Measurements from ENCODE around the gene INTS2.
"Not testable (repeated sequence)": the region's sequence is repeated elsewhere in the genome, so short reads cannot be mapped to it uniquely, and the experiment has no call there.

INTS2 gene

GRCh38 chr17:61894310-61894709 is 33.5 kb downstream of the INTS2 start:
- not testable (repeated sequence) for DNase-seq (ENCODE audit: low read depth in 1 of 2, low spot score in 1 of 2)

- not testable (repeated sequence) for DNase-seq (ENCODE audit: low read depth in 1 of 2, low spot score in 1 of 2)
These were observed 40.0 kb downstream of the INTS2 start for GRCh38 chr17:61887733-61888132.

GRCh38 chr17:61885865-61886264 is 41.9 kb downstream of the INTS2 start:
- DNase-seq (ENCODE audit: low read depth in 1 of 2, low spot score in 1 of 2): not testable (repeated sequence)

- no peak for DNase-seq (ENCODE audit: low read depth in 1 of 2, low spot score in 1 of 2)
These were observed 42.9 kb downstream of the INTS2 start for GRCh38 chr17:61884864-61885263.

- DNase-seq (ENCODE audit: low read depth in 1 of 2, low spot score in 1 of 2): no peak
These were observed 47.1 kb downstream of the INTS2 start for GRCh38 chr17:61880589-61881102.

- DNase-seq (ENCODE audit: low read depth in 1 of 2, low spot score in 1 of 2): no peak
These were observed 48.7 kb downstream of the INTS2 start for GRCh38 chr17:61878984-61879612.

- DNase-seq (ENCODE audit: low read depth in 1 of 2, low spot score in 1 of 2): no peak
These were observed 49.3 kb downstream of the INTS2 start for GRCh38 chr17:61878520-61878919.

GRCh38 chr17:61877837-61878236 is 49.9 kb downstream of the INTS2 start:
- DNase-seq (ENCODE audit: low read depth in 1 of 2, low spot score in 1 of 2): no peak

- no peak for DNase-seq (ENCODE audit: low read depth in 1 of 2, low spot score in 1 of 2)
These were observed 52.0 kb downstream of the INTS2 start for GRCh38 chr17:61875804-61876203.

- no peak for DNase-seq (ENCODE audit: low read depth in 1 of 2, low spot score in 1 of 2)
These were observed 52.5 kb downstream of the INTS2 start for GRCh38 chr17:61875285-61875684.

GRCh38 chr17:61874075-61874474 is 53.7 kb downstream of the INTS2 start:
- no peak for DNase-seq (ENCODE audit: low read depth in 1 of 2, low spot score in 1 of 2)

GRCh38 chr17:61872099-61872498 is 55.7 kb downstream of the INTS2 start:
- DNase-seq (ENCODE audit: low read depth in 1 of 2, low spot score in 1 of 2): no peak

GRCh38 chr17:61869138-61869537 is 58.6 kb downstream of the INTS2 start:
- no peak for DNase-seq (ENCODE audit: low read depth in 1 of 2, low spot score in 1 of 2)

- no peak for DNase-seq (ENCODE audit: low read depth in 1 of 2, low spot score in 1 of 2)
These were observed 59.7 kb downstream of the INTS2 start for GRCh38 chr17:61868074-61868473.

GRCh38 chr17:61867033-61867432 is 60.7 kb downstream of the INTS2 start:
- no peak for DNase-seq (ENCODE audit: low read depth in 1 of 2, low spot score in 1 of 2)

GRCh38 chr17:61863801-61864126 is 64.0 kb downstream of the INTS2 start:
- no peak for DNase-seq (ENCODE audit: low read depth in 1 of 2, low spot score in 1 of 2)

- DNase-seq (ENCODE audit: low read depth in 1 of 2, low spot score in 1 of 2): peak; percentile 69 to 71
These were observed 64.6 kb downstream of the INTS2 start, which contains the start of gene BRIP1 for GRCh38 chr17:61862975-61863800. Gene BRIP1 (minus strand): TSS chr17:61863528. CDS start chr17:61861539, 1,989 bp downstream.

GRCh38 chr17:61862105-61862574 is 65.6 kb downstream of the INTS2 start:
- no peak for DNase-seq (ENCODE audit: low read depth in 1 of 2, low spot score in 1 of 2)

- DNase-seq (ENCODE audit: low read depth in 1 of 2, low spot score in 1 of 2): not testable (repeated sequence)
These were observed 67.4 kb downstream of the INTS2 start for GRCh38 chr17:61860397-61860796.

- no peak for DNase-seq (ENCODE audit: low read depth in 1 of 2, low spot score in 1 of 2)
These were observed 71.7 kb downstream of the INTS2 start for GRCh38 chr17:61856035-61856434.

GRCh38 chr17:61852857-61853256 is 74.9 kb downstream of the INTS2 start:
- no peak for DNase-seq (ENCODE audit: low read depth in 1 of 2, low spot score in 1 of 2)

GRCh38 chr17:61849674-61850073 is 78.1 kb downstream of the INTS2 start:
- DNase-seq (ENCODE audit: low read depth in 1 of 2, low spot score in 1 of 2): no peak

All from stimulated activated CD4-positive, alpha-beta T cell treated with anti-CD3 and anti-CD28 coated beads, Interleukin-15, amount 100 ng/mL, for 1 hour (primary cell).